ENCODE data around the gene GRK5. TPM values are rescaled to one million over a fixed set of nuclear protein-coding genes. Genes with fewer than 3 reads are reported as not detected.

GRK5 gene
- total RNA-seq, 1 experiment from 2014 or later = 4.5 TPM

DNA sequence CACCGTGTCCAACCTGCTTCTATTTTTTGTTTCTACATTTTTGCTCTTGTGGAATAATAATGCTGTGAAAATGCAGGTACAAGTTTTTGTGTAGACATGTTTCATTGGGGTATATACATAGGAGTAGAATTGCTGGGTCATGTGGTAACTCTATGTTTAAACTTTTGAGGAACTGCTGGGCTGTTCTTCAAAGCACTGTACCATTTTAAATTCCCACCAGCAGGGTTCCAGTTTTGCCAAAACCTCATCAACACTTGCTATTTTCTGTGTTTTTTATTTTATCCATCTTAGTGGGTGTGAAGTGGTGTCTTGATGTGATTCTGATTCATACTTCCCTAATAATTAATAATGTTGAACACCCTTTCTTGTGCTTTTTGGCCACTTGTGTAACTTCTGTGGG lies 196.6 kb downstream of the GRK5 start:
- DNase-seq = no peak
- no peaks in the 10 kb centered on the region for H3K36me3 ChIP-seq (ENCODE audit: low read depth, low read length)
- no peak overlapping the region for H3K27ac ChIP-seq (ENCODE audit: low read length)
- H3F3A ChIP-seq (ENCODE audit: low read length, unreplicated experiment) = no peaks in the 10 kb centered on the region
- ChIA-PET CTCF (no interaction called here), POLR2A (ENCODE audit: unreplicated experiment) (no interaction called here)
- H3K9me3 ChIP-seq (ENCODE audit: low read length) = no peaks in the 10 kb centered on the region
- no peaks in the 10 kb centered on the region for H4K20me1 ChIP-seq (ENCODE audit: low read length)
- H2AFZ ChIP-seq (ENCODE audit: low read length) = no peak overlapping the region
- no peak overlapping the region for H3K4me2 ChIP-seq (ENCODE audit: low read length)
- ATAC-seq = no peak
- no peaks in the 10 kb centered on the region for H3K27me3 ChIP-seq (ENCODE audit: low read length)
- peaks cover 9% of the 10 kb centered on the region; the same call in 1 of the 2 replicates for H3K4me1 ChIP-seq (ENCODE audit: insufficient read depth, low read length)
- no TSS peak for BruUV-seq (replicated peaks)
- intact Hi-C loops (cut with micrococcal nuclease) = no loop called here
- H3K9ac ChIP-seq (ENCODE audit: low read length) = no peak overlapping the region
- H3K4me3 ChIP-seq (ENCODE audit: low read length) = no peak overlapping the region
- no peaks in the 10 kb centered on the region for H3K79me2 ChIP-seq (ENCODE audit: low read length)
- no peaks in the 10 kb centered on the region for H3K9me2 ChIP-seq (replicated peaks; ENCODE audit: low read length)
- TF ChIP-seq, protein P1, sequence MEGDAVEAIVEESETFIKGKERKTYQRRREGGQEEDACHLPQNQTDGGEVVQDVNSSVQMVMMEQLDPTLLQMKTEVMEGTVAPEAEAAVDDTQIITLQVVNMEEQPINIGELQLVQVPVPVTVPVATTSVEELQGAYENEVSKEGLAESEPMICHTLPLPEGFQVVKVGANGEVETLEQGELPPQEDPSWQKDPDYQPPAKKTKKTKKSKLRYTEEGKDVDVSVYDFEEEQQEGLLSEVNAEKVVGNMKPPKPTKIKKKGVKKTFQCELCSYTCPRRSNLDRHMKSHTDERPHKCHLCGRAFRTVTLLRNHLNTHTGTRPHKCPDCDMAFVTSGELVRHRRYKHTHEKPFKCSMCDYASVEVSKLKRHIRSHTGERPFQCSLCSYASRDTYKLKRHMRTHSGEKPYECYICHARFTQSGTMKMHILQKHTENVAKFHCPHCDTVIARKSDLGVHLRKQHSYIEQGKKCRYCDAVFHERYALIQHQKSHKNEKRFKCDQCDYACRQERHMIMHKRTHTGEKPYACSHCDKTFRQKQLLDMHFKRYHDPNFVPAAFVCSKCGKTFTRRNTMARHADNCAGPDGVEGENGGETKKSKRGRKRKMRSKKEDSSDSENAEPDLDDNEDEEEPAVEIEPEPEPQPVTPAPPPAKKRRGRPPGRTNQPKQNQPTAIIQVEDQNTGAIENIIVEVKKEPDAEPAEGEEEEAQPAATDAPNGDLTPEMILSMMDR (conservative IDR thresholded peaks at IDR 0.05; ENCODE audit: low read depth, low read length) = no peak
- TF ChIP-seq EZH2 (IDR thresholded peaks at IDR 0.05; ENCODE audit: low read length, unreplicated experiment) (no peak), EZH2phosphoT487 (IDR thresholded peaks at IDR 0.05; ENCODE audit: borderline replicate concordance, low read length) (no peak)

DNA sequence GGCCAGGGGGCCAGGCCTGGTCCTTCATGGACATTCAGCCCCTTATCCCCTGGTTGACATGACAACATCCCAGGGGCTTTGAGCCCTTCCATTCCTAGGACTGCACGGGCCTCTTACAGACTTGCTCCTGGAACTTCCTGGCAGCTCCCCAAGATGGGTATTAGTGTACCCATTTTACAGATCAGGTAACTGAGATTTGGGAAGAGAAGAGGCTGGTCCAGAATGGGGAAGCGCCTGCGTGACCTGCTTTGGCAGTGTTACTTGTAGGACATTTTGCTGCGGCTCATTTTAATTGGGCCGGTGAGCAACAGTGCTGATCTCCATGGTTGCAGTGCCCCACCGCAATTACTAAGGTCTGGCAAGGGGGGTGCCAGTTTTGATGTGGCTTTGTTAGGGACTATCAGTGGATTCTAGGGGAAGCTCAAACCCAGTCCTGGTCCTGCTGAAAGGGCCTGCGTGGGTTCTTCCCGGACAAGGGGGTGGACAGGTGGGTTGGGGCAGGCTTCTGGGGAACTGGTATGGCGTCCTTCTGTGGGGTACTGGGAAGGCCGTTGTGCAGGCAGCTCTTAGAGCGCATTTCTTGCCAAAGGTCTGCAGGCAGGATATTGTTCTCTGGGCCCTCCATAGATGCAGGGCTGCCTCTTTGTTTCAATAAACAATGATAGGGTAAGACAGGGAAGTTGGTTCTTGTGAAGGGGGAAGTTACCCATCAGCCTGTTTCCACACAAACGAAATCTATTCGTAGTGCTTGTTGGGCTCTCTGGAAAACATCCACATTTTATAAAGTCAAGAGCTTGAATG lies 197.5 kb downstream of the GRK5 start:
- BruUV-seq (replicated peaks) = no TSS peak
- Histone ChIP-seq H3K4me3 (ENCODE audit: low read length) (no peak overlapping the region), H3K9me3 (ENCODE audit: low read length) (no peaks in the 10 kb centered on the region), H4K20me1 (ENCODE audit: low read length) (no peaks in the 10 kb centered on the region), H3K4me1 (ENCODE audit: insufficient read depth, low read length) (peaks cover 9% of the 10 kb centered on the region; the same call in 1 of the 2 replicates), H3K9me2 (replicated peaks; ENCODE audit: low read length) (no peaks in the 10 kb centered on the region), H3K9ac (ENCODE audit: low read length) (no peak overlapping the region), H3F3A (ENCODE audit: low read length, unreplicated experiment) (no peaks in the 10 kb centered on the region), H3K36me3 (ENCODE audit: low read depth, low read length) (no peaks in the 10 kb centered on the region), H3K27ac (ENCODE audit: low read length) (no peak overlapping the region), H3K79me2 (ENCODE audit: low read length) (no peaks in the 10 kb centered on the region), H2AFZ (ENCODE audit: low read length) (no peak overlapping the region), H3K27me3 (ENCODE audit: low read length) (no peaks in the 10 kb centered on the region), H3K4me2 (ENCODE audit: low read length) (no peak overlapping the region)
- intact Hi-C loops (cut with micrococcal nuclease) = no loop called here
- CTCF ChIA-PET = no interaction called here
- ATAC-seq (no peak), DNase-seq (no peak)
- TF ChIP-seq EZH2phosphoT487 (IDR thresholded peaks at IDR 0.05; ENCODE audit: borderline replicate concordance, low read length) (no peak), EZH2 (IDR thresholded peaks at IDR 0.05; ENCODE audit: low read length, unreplicated experiment) (no peak)
- TF ChIP-seq, protein P1 (conservative IDR thresholded peaks at IDR 0.05; ENCODE audit: low read depth, low read length) = no peak
- POLR2A ChIA-PET (ENCODE audit: unreplicated experiment) = interaction anchor here (0.6 kb wide), 1 partner anchor 83 kb away, joined by 4 read pairs; no protein-coding TSS in a partner anchor

DNA sequence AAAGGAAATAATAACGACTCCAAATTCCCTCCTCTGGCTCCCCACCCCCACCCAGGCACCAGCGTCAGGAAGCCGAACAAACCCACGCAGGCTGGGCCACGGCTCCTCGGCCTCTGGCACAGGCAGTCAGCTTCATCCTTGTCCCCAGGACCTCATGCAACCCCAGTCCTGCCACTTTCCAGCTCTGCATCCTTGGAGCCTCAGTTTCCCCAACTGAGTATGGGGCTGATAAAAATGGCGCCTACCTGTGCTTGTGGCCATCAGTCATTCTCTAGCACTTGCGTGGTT lies 198.1 kb downstream of the GRK5 start:
- no peaks in the 10 kb centered on the region for H4K20me1 ChIP-seq (ENCODE audit: low read length)
- intact Hi-C loops (cut with micrococcal nuclease) = no loop called here
- H2AFZ ChIP-seq (ENCODE audit: low read length) = no peak overlapping the region
- H3K4me1 ChIP-seq (ENCODE audit: insufficient read depth, low read length) = peaks cover 9% of the 10 kb centered on the region; the same call in 1 of the 2 replicates
- TF ChIP-seq, protein P1 (conservative IDR thresholded peaks at IDR 0.05; ENCODE audit: low read depth, low read length) = no peak
- no peak for TF ChIP-seq EZH2phosphoT487 (IDR thresholded peaks at IDR 0.05; ENCODE audit: borderline replicate concordance, low read length)
- TF ChIP-seq EZH2 (IDR thresholded peaks at IDR 0.05; ENCODE audit: low read length, unreplicated experiment) = no peak
- no peak overlapping the region for H3K27ac ChIP-seq (ENCODE audit: low read length)
- H3F3A ChIP-seq (ENCODE audit: low read length, unreplicated experiment) = no peaks in the 10 kb centered on the region
- no peaks in the 10 kb centered on the region for H3K9me3 ChIP-seq (ENCODE audit: low read length)
- no TSS peak for BruUV-seq (replicated peaks)
- H3K9me2 ChIP-seq (replicated peaks; ENCODE audit: low read length) = no peaks in the 10 kb centered on the region
- H3K4me2 ChIP-seq (ENCODE audit: low read length) = no peak overlapping the region
- no peak overlapping the region for H3K9ac ChIP-seq (ENCODE audit: low read length)
- no peaks in the 10 kb centered on the region for H3K27me3 ChIP-seq (ENCODE audit: low read length)
- no peaks in the 10 kb centered on the region for H3K79me2 ChIP-seq (ENCODE audit: low read length)
- DNase-seq (no peak), ATAC-seq (no peak)
- ChIA-PET CTCF (no interaction called here), POLR2A (ENCODE audit: unreplicated experiment) (no interaction called here)
- no peaks in the 10 kb centered on the region for H3K36me3 ChIP-seq (ENCODE audit: low read depth, low read length)
- no peak overlapping the region for H3K4me3 ChIP-seq (ENCODE audit: low read length)
